NT2/D1 (cell line): ENCODE measurements around the gene CD79A.

Experiments used
- DNase-seq: peaks from one replicate; pipeline ENCODE4 v3.0.0-alpha.2; 2011; ENCODE audit warnings: low read depth, low spot score
- H3K27me3 ChIP-seq: 2 replicates; pipeline ENCODE4 v1.6.0; 2011; ENCODE audit warnings: mild to moderate bottlenecking; ENCODE audit not compliant: insufficient read length, insufficient read depth
- H3K36me3 ChIP-seq: 2 replicates; pipeline ENCODE4 v1.6.1; 2011; ENCODE audit warnings: mild to moderate bottlenecking, low read length, mixed read lengths; ENCODE audit not compliant: insufficient read depth, insufficient read length
- H3K4me1 ChIP-seq: 2 replicates; pipeline ENCODE4 v1.5.1; 2011; ENCODE audit not compliant: insufficient read depth, insufficient read length
- H3K4me3 ChIP-seq: 2 replicates; pipeline ENCODE4 v1.5.1; 2011; ENCODE audit warnings: low read depth; ENCODE audit not compliant: insufficient read length
- H3K9ac ChIP-seq: 2 replicates; pipeline ENCODE4 v1.6.0; 2011; ENCODE audit warnings: low read depth; ENCODE audit not compliant: insufficient read length
- H3K9me3 ChIP-seq: 2 replicates; pipeline ENCODE4 v1.5.1; 2011; ENCODE audit warnings: mild to moderate bottlenecking, low read length; ENCODE audit not compliant: insufficient read depth
- SUZ12 ChIP-seq: IDR thresholded peaks from 2 replicates; pipeline ENCODE4 v1.6.1; 2011; ENCODE audit not compliant: insufficient read length, insufficient read depth; ENCODE audit errors: extremely low read depth
- YY1 ChIP-seq: IDR thresholded peaks from 2 replicates; pipeline ENCODE4 v1.6.1; 2011; ENCODE audit not compliant: insufficient read length, insufficient read depth
- ZNF274 ChIP-seq: IDR thresholded peaks from 2 replicates; pipeline ENCODE4 v1.6.1; 2011; ENCODE audit warnings: mild to moderate bottlenecking, low read depth, low read length

Gene CD79A

GRCh38 chr19:41893899-41894298, 16.8 kb downstream of the CD79A start:
- DNase-seq, result no peak
- no peak overlapping the region for H3K9ac ChIP-seq
- H3K36me3 ChIP-seq, result peaks cover 50% of the 10 kb centered on the region
- H3K4me3 ChIP-seq, result no peak overlapping the region
- H3K9me3 ChIP-seq, result no peaks in the 10 kb centered on the region
- peaks cover 10% of the 10 kb centered on the region for H3K4me1 ChIP-seq
- no peaks in the 10 kb centered on the region for H3K27me3 ChIP-seq
- TF ChIP-seq YY1, result no peak
- TF ChIP-seq ZNF274, result no peak
- TF ChIP-seq SUZ12, result no peak

GRCh38 chr19:41894350-41894749, 17.3 kb downstream of the CD79A start:
- H3K9me3 ChIP-seq, result no peaks in the 10 kb centered on the region
- no peak for TF ChIP-seq ZNF274
- no peak for TF ChIP-seq SUZ12
- TF ChIP-seq YY1, result no peak
- H3K4me3 ChIP-seq, result no peak overlapping the region
- no peak overlapping the region for H3K9ac ChIP-seq
- no peaks in the 10 kb centered on the region for H3K27me3 ChIP-seq
- H3K36me3 ChIP-seq, result peaks cover 45% of the 10 kb centered on the region
- peaks cover 10% of the 10 kb centered on the region for H3K4me1 ChIP-seq
- no peak for DNase-seq

DNA sequence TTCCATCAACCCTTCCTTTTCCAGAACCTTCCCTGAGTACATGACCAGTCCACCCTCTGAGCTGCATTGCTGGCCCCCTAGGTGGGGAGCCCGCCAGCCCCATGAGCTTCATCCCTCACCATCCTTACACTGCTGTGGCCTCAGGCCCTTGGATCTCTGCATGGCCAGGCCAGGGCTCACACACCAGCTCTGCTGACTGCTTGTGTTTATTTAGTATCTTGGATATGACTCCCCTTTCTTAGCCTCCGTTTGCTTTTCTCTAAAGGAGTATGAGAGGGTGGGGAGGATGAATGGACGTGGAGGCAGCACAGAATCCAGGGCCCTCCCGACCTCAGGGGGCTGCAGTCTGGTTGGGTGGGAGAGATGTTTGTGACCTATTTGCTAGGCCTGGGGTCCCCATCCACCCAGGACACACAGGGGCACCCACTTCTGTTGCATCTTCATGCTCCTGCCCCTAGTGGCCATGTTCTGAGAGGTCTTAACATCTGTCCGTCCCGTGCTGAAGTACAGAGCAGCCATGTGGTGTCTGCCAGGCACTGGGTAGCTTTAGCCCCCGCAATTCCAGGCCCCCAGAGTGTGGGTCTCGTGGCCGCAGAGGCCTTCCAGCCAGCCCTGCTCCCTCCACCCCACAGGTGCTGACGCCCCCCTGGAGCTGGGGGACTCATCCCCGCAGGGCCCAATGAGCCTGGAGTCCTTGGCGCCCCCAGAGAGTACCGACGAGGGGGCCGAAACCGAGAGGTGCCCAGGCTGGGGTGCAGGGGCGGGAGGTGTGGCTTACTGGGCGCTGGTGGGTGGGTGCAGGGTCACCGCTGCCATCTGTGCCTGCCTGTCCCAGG, 18.9 kb downstream of the CD79A start:
- no peak for DNase-seq
- TF ChIP-seq SUZ12 (no peak), YY1 (no peak), ZNF274 (no peak)
- peaks cover 41% of the 10 kb centered on the region for H3K36me3 ChIP-seq
- H3K9me3 ChIP-seq, result no peaks in the 10 kb centered on the region
- H3K4me1 ChIP-seq, result peaks cover 10% of the 10 kb centered on the region
- no peak overlapping the region for H3K9ac ChIP-seq
- no peak overlapping the region for H3K4me3 ChIP-seq
- no peaks in the 10 kb centered on the region for H3K27me3 ChIP-seq

DNA sequence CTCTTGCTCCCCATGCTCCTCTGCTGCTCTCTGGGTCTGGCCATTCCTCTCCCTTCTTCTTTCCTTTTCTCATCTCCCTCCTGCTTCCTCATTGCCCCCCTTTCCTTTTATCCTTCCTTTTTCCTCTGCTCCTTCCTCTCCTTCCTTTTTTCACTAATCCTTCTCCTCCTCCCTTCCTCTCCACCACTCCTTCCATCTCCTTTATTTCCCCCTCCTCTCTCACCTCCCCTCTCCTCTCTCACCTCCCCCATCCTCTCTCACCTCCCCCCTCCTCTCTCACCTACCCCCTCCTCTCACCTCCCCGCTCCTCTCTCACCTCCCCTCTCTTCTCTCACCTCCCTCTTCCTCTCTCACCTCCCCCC, 19.5 kb downstream of the CD79A start:
- H3K4me1 ChIP-seq, result peaks cover 10% of the 10 kb centered on the region
- no peaks in the 10 kb centered on the region for H3K9me3 ChIP-seq
- DNase-seq, result no peak
- no peak overlapping the region for H3K4me3 ChIP-seq
- no peaks in the 10 kb centered on the region for H3K27me3 ChIP-seq
- H3K36me3 ChIP-seq, result peaks cover 41% of the 10 kb centered on the region
- no peak for TF ChIP-seq SUZ12
- TF ChIP-seq YY1, result no peak
- no peak for TF ChIP-seq ZNF274
- H3K9ac ChIP-seq, result no peak overlapping the region

GRCh38 chr19:41897181-41897580, 20.1 kb downstream of the CD79A start:
- no peak for TF ChIP-seq ZNF274
- no peak for TF ChIP-seq SUZ12
- no peak for TF ChIP-seq YY1
- no peaks in the 10 kb centered on the region for H3K27me3 ChIP-seq
- H3K9me3 ChIP-seq, result no peaks in the 10 kb centered on the region
- DNase-seq, result no peak
- no peak overlapping the region for H3K4me3 ChIP-seq
- no peak overlapping the region for H3K9ac ChIP-seq
- peaks cover 10% of the 10 kb centered on the region for H3K4me1 ChIP-seq
- peaks cover 43% of the 10 kb centered on the region for H3K36me3 ChIP-seq

DNA sequence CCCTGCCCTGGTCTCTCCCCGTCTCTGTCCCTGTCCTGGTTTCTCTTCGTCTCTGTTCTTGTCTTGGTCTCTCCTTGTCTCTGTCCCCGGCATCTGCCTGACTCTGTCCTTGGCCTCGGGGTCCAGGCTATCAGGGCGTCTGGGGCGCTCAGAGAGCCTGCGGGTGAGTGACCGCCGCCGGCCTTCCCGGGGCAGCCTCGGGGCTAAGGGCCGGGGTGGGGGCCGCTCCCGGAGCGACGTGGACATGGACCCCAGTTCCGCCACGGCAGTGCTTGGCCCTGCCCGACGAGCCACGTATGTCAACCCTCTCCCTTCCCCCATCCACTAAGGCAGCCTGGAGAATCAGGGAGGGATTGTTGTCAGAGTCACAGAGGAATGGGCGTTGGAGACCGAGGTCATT, 20.7 kb downstream of the CD79A start:
- no peak overlapping the region for H3K9ac ChIP-seq

DNA sequence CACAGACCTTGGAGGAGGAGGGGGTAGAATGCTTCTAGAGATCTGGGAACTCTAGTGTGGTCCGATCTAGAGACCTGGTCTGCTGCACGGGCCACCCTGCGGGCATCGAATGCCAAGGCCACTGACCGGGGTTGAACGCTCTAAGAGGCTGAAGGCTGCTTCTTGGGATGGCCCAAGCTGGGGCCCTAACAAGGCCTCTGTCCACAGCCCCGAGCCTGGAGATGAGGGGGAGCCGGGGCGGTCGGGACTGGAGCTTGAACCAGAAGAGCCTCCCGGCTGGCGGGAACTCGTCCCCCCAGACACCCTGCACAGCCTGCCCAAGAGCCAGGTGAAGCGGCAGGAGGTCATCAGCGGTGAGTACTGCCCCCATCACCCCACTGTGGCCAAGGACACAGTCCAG, 21.2 kb downstream of the CD79A start:
- Histone ChIP-seq H3K36me3 (peaks cover 46% of the 10 kb centered on the region), H3K9me3 (no peaks in the 10 kb centered on the region)

More for the DNA sequence above, 20.7 kb downstream of the CD79A start:
- no peaks in the 10 kb centered on the region for H3K9me3 ChIP-seq
- no peak for DNase-seq
- H3K4me3 ChIP-seq, result no peak overlapping the region
- H3K36me3 ChIP-seq, result peaks cover 43% of the 10 kb centered on the region
- H3K4me1 ChIP-seq, result peaks cover 8% of the 10 kb centered on the region
- TF ChIP-seq ZNF274 (no peak), YY1 (no peak), SUZ12 (no peak)
- no peaks in the 10 kb centered on the region for H3K27me3 ChIP-seq

More for the DNA sequence above, 21.2 kb downstream of the CD79A start:
- TF ChIP-seq YY1, result no peak
- TF ChIP-seq SUZ12, result no peak
- no peak for TF ChIP-seq ZNF274
- no peak overlapping the region for H3K9ac ChIP-seq
- H3K27me3 ChIP-seq, result no peaks in the 10 kb centered on the region
- peaks cover 8% of the 10 kb centered on the region for H3K4me1 ChIP-seq
- DNase-seq, result no peak
- no peak overlapping the region for H3K4me3 ChIP-seq
